AG04450 (cell line): ENCODE data around the gene FAM186B. TPM values are rescaled to one million over a fixed set of nuclear protein-coding genes. Genes with fewer than 3 reads are reported as not detected.

Experiments used
- CTCF ChIA-PET: fragments of 300-600, 350-600 bp; formaldehyde crosslinking; extraction: SDS; loops from one replicate; lab custom pipeline; 2022; ENCODE audit warnings: antibody characterized with exemption, inconsistent platforms; lab: Charles Lee
- POLR2A ChIA-PET: fragments of 350-600 bp; formaldehyde crosslinking; extraction: SDS; loops from one replicate; lab custom pipeline; 2021; ENCODE audit warnings: antibody characterized with exemption, inconsistent platforms; lab: Yijun Ruan, JAX
- DNase-seq: peaks from one replicate; pipeline ENCODE4 v3.0.0-alpha.2; 2011; ENCODE audit warnings: low read depth, low spot score
- H3K27ac ChIP-seq: one replicate; pipeline ENCODE4 v1.5.1; 2012; ENCODE audit warnings: low read depth, low read length, control low read depth
- H3K27me3 ChIP-seq: one replicate; pipeline ENCODE4 v1.6.0; 2012; ENCODE audit warnings: low read length; ENCODE audit not compliant: control insufficient read depth, insufficient read depth
- H3K4me3 ChIP-seq: 2 replicates; pipeline ENCODE4 v1.5.1; 2011; ENCODE audit warnings: mild to moderate bottlenecking, low read depth, low read length, control low read depth
- H3K9me3 ChIP-seq: 2 replicates; pipeline ENCODE4 v1.5.1; 2012; ENCODE audit warnings: low read length; ENCODE audit not compliant: control insufficient read depth, insufficient read depth
- CTCF ChIP-seq: IDR thresholded peaks from 2 replicates; pipeline ENCODE4 v1.5.1; 2011; ENCODE audit warnings: low read depth, low read length, control low read depth, inconsistent platforms
- polyA plus RNA-seq: library from polyadenylated mRNA; depleted of rRNA; stranded (reverse); fragments of >200 nt; gene quantifications from 2 replicates; pipeline ENCODE4 v1.2.3, GENCODE V29; 2011

Gene FAM186B
- polyA plus RNA-seq, 1 experiment, result 0.05 TPM

- ChIA-PET CTCF (interaction anchor here (1.0 to 1.6 kb wide), 2 partner anchors 59 to 92 kb away, joined by 4 to 7 read pairs; partner anchors contain the start of gene TMBIM6), POLR2A (interaction anchor here (1.7 kb wide), 1 partner anchor 92 kb away, joined by 5 read pairs; the partner anchor contains the start of gene TMBIM6)
- DNase-seq, result no peak
These were observed 44.0 kb upstream of the FAM186B start for GRCh38 chr12:49649445-49649844.

GRCh38 chr12:49648712-49649003 is 43.2 kb upstream of the FAM186B start:
- TF ChIP-seq CTCF, result no peak
- Histone ChIP-seq H3K4me3 (no peak overlapping the region), H3K27me3 (no peaks in the 10 kb centered on the region), H3K9me3 (no peaks in the 10 kb centered on the region), H3K27ac (no peak overlapping the region)
- CTCF ChIA-PET, result interaction anchor here (0.8 to 1.6 kb wide), 7 partner anchors 12 to 191 kb away, joined by 3 to 7 read pairs (median 3); partner anchors contain the start of gene TMBIM6
- POLR2A ChIA-PET, result interaction anchor here (0.6 to 1.7 kb wide), 3 partner anchors 25 to 189 kb away, joined by 5 to 6 read pairs (median 5); partner anchors contain the start of gene TMBIM6
- no peak for DNase-seq

More at GRCh38 chr12:49649445-49649844, 44.0 kb upstream of the FAM186B start:
- H3K27ac ChIP-seq, result no peak overlapping the region
- no peak overlapping the region for H3K4me3 ChIP-seq
- H3K9me3 ChIP-seq, result no peaks in the 10 kb centered on the region
- no peak for TF ChIP-seq CTCF
- no peaks in the 10 kb centered on the region for H3K27me3 ChIP-seq

- Histone ChIP-seq H3K9me3 (no peaks in the 10 kb centered on the region), H3K27me3 (no peaks in the 10 kb centered on the region), H3K27ac (no peak overlapping the region), H3K4me3 (no peak overlapping the region)
- ChIA-PET CTCF (interaction anchor here (0.8 to 1.7 kb wide), 9 partner anchors 12 to 191 kb away, joined by 3 to 7 read pairs (median 3); partner anchors contain the start of gene TMBIM6), POLR2A (interaction anchor here (0.6 to 1.7 kb wide), 4 partner anchors 25 to 188 kb away, joined by 4 to 6 read pairs (median 5); partner anchors contain the start of gene TMBIM6)
- no peak for DNase-seq
- no peak for TF ChIP-seq CTCF
These were observed 42.6 kb upstream of the FAM186B start for GRCh38 chr12:49647827-49648711.

- DNase-seq, result no peak
- H3K27ac ChIP-seq, result peak overlapping the region; percentile 11
- no peak overlapping the region for H3K4me3 ChIP-seq
- no peaks in the 10 kb centered on the region for H3K9me3 ChIP-seq
- CTCF ChIA-PET, result interaction anchor here (0.6 to 1.7 kb wide), 3 partner anchors 46 to 102 kb away, joined by 3 read pairs; partner anchors contain the start of gene TMBIM6
- no peaks in the 10 kb centered on the region for H3K27me3 ChIP-seq
- POLR2A ChIA-PET, result interaction anchor here (0.7 to 1.7 kb wide), 3 partner anchors 26 to 250 kb away, joined by 4 to 7 read pairs (median 5); no protein-coding TSS in a partner anchor
- no peak for TF ChIP-seq CTCF
These were observed 41.6 kb upstream of the FAM186B start for GRCh38 chr12:49646871-49647654.
